GM21529 (cell line): ENCODE measurements around the gene SLC45A3.

Experiments used
- ATAC-seq: cut with Tn5 transposase; IDR thresholded peaks from one replicate; pipeline ENCODE4 v1.9.1; 2021; ENCODE audit not compliant: unreplicated experiment

Gene SLC45A3

GRCh38 chr1:205610901-205611466 is 69.3 kb downstream of the SLC45A3 start:
- ATAC-seq, result no peak

- no peak for ATAC-seq
Measured at GRCh38 chr1:205610036-205610435, 70.3 kb downstream of the SLC45A3 start.
